Prostate gland (tissue), 2 donors: ENCODE measurements around the gene SPNS2.

Source experiments
- CTCF ChIP-seq, 4 experiments: fragments of 200-600 bp in 2 of 4; fragments of 450-650 bp in 2 of 4; sonication (generic) in 2 of 4; IDR thresholded peaks; 1 replicate in 3 of 4; 2 replicates in 1 of 4; pipeline ENCODE4 v1.5.1; 2016 to 2019; ENCODE audit warnings: antibody characterized with exemption in 4 of 4, mild to moderate bottlenecking in 2 of 4, moderate library complexity in 2 of 4
- POLR2A ChIP-seq: fragments of 450-650 bp; IDR thresholded peaks from one replicate; pipeline ENCODE4 v1.6.1; 2016; ENCODE audit warnings: antibody characterized with exemption, mild to moderate bottlenecking
- POLR2AphosphoS5 ChIP-seq: sonication (generic); formaldehyde crosslinking; IDR thresholded peaks from one replicate; pipeline ENCODE4 v1.6.1; 2017; ENCODE audit warnings: antibody characterized with exemption

GRCh38 chr17:4532860-4533522 is 34.3 kb downstream of the SPNS2 start:
- no peak for TF ChIP-seq CTCF (IDR thresholded peaks at IDR 0.05)
- no peak for TF ChIP-seq POLR2A
- no peak for TF ChIP-seq POLR2AphosphoS5
